DND-41 (cell line): ENCODE data around the gene KCNMA1.

Source experiments
- EZH2 ChIP-seq: IDR thresholded peaks from 3 replicates; pipeline ENCODE4 v1.6.1; 2012; ENCODE audit warnings: borderline replicate concordance, low read depth, mild to moderate bottlenecking, moderate library complexity, low read length, inconsistent platforms; ENCODE audit not compliant: severe bottlenecking
- TF ChIP-seq, protein P1 (sequence below): IDR thresholded peaks from 2 replicates; pipeline ENCODE4 v1.5.1; 2012; ENCODE audit warnings: borderline replicate concordance, low read length, moderate library complexity, mild to moderate bottlenecking; ENCODE audit not compliant: poor library complexity, severe bottlenecking; ENCODE audit errors: extremely low read depth

DNA sequence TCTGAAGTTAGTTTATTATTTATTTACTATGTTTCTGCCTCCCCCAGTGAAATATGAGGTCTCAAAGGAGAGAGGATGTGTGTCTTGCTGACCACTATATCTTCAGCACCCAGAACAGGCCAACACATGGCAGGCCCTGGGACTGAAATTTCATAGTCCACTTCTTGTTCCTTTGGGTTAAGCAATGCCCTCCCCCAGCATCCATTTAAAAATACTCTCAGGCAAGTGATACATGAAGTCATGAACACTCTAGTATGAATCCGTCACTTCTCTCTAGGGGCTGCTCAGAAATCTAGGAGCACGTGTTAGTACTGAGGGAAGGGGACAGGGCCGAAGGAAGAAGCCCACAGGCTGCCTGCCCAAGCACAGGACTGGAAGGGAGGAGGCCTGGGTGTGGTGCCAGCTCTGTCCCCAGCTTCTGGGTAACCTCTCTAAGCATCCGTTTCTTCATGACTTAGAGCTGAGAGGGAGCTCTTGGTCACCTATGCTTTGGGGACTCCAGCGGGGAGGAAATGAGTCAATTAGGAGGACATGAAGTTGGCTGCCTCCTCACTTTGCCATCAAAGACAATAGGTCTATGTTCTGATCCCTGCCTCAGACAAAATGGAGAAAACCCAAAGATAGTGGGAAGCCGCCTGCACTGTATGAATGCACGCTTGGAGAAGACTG, 119.2 kb downstream of the KCNMA1 start:
- TF ChIP-seq EZH2 = no peak
- TF ChIP-seq, protein P1, sequence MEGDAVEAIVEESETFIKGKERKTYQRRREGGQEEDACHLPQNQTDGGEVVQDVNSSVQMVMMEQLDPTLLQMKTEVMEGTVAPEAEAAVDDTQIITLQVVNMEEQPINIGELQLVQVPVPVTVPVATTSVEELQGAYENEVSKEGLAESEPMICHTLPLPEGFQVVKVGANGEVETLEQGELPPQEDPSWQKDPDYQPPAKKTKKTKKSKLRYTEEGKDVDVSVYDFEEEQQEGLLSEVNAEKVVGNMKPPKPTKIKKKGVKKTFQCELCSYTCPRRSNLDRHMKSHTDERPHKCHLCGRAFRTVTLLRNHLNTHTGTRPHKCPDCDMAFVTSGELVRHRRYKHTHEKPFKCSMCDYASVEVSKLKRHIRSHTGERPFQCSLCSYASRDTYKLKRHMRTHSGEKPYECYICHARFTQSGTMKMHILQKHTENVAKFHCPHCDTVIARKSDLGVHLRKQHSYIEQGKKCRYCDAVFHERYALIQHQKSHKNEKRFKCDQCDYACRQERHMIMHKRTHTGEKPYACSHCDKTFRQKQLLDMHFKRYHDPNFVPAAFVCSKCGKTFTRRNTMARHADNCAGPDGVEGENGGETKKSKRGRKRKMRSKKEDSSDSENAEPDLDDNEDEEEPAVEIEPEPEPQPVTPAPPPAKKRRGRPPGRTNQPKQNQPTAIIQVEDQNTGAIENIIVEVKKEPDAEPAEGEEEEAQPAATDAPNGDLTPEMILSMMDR = no peak
